Measurements from ENCODE around the gene TBCD.

TBCD gene

GRCh38 chr17:82789051-82789592 lies 37.3 kb downstream of the TBCD start:
- FAIRE-seq (no peak), DNase-seq (ENCODE audit: insufficient read length, low spot score) (no peak)
- TF ChIP-seq, protein P1, sequence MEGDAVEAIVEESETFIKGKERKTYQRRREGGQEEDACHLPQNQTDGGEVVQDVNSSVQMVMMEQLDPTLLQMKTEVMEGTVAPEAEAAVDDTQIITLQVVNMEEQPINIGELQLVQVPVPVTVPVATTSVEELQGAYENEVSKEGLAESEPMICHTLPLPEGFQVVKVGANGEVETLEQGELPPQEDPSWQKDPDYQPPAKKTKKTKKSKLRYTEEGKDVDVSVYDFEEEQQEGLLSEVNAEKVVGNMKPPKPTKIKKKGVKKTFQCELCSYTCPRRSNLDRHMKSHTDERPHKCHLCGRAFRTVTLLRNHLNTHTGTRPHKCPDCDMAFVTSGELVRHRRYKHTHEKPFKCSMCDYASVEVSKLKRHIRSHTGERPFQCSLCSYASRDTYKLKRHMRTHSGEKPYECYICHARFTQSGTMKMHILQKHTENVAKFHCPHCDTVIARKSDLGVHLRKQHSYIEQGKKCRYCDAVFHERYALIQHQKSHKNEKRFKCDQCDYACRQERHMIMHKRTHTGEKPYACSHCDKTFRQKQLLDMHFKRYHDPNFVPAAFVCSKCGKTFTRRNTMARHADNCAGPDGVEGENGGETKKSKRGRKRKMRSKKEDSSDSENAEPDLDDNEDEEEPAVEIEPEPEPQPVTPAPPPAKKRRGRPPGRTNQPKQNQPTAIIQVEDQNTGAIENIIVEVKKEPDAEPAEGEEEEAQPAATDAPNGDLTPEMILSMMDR (IDR thresholded peaks at IDR 0.05; ENCODE audit: insufficient read depth, missing control alignments), result no peak

DNA sequence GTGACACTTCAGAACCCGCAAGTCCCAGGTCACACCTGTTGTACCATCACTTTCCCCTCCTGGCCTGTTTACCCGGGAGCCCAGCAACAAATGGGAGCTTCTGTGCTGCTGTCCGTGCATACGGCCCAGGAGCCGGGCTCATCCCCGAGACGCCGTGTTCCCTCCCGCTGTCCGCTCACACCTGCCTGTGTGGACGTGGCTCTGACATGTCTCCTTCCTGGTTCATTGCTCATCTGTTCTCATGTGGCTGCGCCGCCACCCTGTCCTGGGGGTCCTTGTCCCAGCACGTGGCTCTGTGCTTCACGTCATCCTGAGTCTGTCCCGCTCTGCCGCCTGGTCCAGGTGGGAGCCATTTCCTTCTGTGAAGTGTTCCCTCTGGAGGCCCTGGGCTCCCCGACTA lies 37.9 kb downstream of the TBCD start:
- TF ChIP-seq, protein P1 (IDR thresholded peaks at IDR 0.05; ENCODE audit: insufficient read depth, missing control alignments), result no peak
- FAIRE-seq (no peak), DNase-seq (ENCODE audit: insufficient read length, low spot score) (no peak)

GRCh38 chr17:82790391-82790790 lies 38.5 kb downstream of the TBCD start:
- FAIRE-seq (no peak), DNase-seq (ENCODE audit: insufficient read length, low spot score) (no peak)
- TF ChIP-seq, protein P1 (IDR thresholded peaks at IDR 0.05; ENCODE audit: insufficient read depth, missing control alignments), result no peak

DNA sequence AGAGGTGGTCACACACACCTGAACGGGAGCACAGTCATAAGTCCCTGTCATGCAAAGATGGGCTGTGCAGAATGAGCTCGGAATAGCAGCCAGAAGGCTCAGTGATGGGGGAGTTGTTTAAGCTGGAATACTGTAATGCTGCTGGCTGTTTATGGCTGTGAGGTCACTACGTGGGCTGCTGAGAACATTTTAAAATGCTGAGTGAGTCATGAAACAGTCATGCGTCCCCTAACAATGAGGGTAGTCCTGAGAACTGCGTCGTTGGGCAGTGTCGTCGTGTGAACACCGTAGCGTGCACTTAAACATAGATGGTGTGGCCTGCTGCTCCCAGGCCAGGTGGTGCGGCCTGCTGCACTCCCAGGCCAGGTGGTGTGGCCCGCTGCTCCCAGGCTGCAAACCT lies 39.7 kb downstream of the TBCD start:
- no peak for FAIRE-seq
- TF ChIP-seq, protein P1 (IDR thresholded peaks at IDR 0.05; ENCODE audit: insufficient read depth, missing control alignments), result no peak
- DNase-seq (ENCODE audit: insufficient read length, low spot score), result no peak

DNA sequence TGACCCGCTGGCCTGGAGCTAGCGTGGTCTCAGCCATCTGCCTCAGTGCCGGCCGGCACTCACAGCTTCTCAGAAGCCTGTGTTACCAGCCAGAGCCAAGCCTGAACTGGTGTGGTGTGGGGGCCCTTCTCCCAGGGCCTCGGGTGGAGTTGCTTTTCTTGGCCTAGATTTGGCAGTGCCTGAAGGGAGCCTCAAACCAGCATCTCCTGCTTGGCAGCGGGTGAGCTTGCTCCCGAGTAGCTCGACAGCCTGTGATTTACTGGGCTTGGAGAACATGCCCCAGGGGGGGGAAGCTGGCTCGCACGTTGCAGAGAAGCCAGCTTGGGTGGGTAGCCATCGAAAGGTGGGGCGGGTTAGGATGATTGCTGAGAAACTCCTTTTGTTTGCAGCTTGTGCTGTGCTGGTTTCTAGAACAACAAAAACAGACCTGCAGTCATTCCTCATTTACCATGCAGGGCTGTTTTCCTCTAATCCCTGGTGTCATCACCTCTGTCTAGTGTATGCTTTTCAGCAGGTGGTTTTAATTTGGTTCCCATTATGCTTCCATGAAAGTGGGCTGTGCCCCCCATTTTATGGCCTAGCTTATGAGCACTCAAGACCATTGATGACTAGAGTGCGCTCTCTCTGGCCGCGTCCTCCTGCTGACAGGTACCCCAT lies 42.2 kb downstream of the TBCD start:
- FAIRE-seq, result no peak
- DNase-seq (ENCODE audit: insufficient read length, low spot score), result no peak
- TF ChIP-seq, protein P1 (IDR thresholded peaks at IDR 0.05; ENCODE audit: insufficient read depth, missing control alignments), result no peak

DNA sequence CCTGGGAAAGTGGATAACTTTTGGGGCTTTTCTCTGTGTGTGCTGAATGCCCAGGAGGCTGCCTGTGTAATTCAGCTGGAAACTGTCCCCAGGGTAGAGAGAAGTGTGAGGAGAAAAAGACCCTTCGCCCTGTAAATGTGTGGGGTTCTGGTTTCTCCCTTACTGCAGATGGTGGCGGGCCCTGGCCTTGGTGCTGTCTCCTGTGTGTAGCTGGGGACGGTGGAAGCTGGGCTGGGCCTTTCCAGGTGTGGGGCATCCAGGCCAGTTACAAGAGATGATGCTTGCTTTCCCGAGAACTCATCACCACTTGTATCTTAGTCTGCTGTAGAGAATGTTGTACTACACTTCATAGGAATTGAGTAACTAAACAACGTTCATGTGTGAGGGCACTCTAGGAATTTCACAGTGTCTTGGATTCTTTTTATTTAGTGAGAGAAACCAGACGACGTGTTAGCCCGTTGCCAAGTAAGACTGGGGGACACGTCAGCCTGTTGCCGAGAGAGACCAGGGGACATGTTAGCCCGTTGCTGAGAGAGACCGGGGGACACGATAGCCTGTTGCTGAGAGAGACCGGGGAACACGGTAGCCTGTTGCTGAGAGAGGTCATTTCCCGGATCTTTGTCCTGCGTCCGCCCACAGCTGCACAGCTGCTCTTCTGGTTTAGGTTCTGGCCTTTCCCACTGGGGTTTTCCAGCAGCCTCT lies 43.1 kb downstream of the TBCD start:
- FAIRE-seq, result no peak
- no peak for DNase-seq (ENCODE audit: insufficient read length, low spot score)
- TF ChIP-seq, protein P1 (IDR thresholded peaks at IDR 0.05; ENCODE audit: insufficient read depth, missing control alignments), result no peak

DNA sequence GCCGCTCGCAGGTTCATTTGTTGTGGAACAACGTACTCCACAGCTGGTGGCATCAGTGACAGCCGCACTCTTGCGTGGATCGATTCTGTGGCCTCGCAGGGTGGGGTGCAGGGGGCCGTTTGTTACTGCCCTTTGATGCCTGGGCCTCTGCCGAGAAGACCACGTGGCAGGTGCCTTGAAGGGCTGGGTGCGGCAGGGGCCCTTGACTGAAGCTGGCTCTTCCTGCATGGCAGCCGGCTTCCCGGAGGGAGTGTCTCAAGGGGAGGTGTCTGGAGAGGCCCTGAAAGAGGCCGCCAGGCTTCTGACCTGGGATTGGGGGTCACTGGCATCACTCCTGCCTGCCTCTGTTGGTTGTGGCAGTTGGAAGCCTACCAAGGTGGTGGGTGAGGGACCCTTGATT lies 43.8 kb downstream of the TBCD start:
- TF ChIP-seq, protein P1 (IDR thresholded peaks at IDR 0.05; ENCODE audit: insufficient read depth, missing control alignments), result no peak
- DNase-seq (ENCODE audit: insufficient read length, low spot score) (no peak), FAIRE-seq (no peak)

Measured in D721Med (cell line).